ENCODE results near the gene OXLD1.

- TF ChIP-seq PKNOX1 (IDR thresholded peaks at IDR 0.05) (no peak), TARDBP (IDR thresholded peaks at IDR 0.05) (no peak), BHLHE40 (IDR thresholded peaks at IDR 0.05; ENCODE audit: borderline replicate concordance) (no peak), L3MBTL2 (conservative IDR thresholded peaks at IDR 0.05) (no peak), ZNF384 (IDR thresholded peaks at IDR 0.05) (no peak), FOXA1 (IDR thresholded peaks at IDR 0.05) (no peak), SUZ12 (IDR thresholded peaks at IDR 0.05) (no peak), SP1 (IDR thresholded peaks at IDR 0.05) (no peak), FOXK2 (IDR thresholded peaks at IDR 0.05) (no peak), ELF4 (IDR thresholded peaks at IDR 0.05) (no peak), NFRKB (IDR thresholded peaks at IDR 0.05) (no peak), FOXM1 (IDR thresholded peaks at IDR 0.05; ENCODE audit: borderline replicate concordance) (no peak), ARNT (IDR thresholded peaks at IDR 0.05) (no peak), LEF1 (IDR thresholded peaks at IDR 0.05; ENCODE audit: borderline replicate concordance) (no peak)
Measured at GRCh38 chr17:81666092-81666341, 388 bp downstream of the OXLD1 start.

Data from HEK293T (cell line).